GM18498 (cell line): ENCODE data around the gene KATNAL1.

Experiments
- ATAC-seq: cut with Tn5 transposase; IDR thresholded peaks from one replicate; pipeline ENCODE4 v1.9.1; 2021; ENCODE audit warnings: mild to moderate bottlenecking, moderate library complexity; ENCODE audit not compliant: unreplicated experiment

KATNAL1 gene

DNA sequence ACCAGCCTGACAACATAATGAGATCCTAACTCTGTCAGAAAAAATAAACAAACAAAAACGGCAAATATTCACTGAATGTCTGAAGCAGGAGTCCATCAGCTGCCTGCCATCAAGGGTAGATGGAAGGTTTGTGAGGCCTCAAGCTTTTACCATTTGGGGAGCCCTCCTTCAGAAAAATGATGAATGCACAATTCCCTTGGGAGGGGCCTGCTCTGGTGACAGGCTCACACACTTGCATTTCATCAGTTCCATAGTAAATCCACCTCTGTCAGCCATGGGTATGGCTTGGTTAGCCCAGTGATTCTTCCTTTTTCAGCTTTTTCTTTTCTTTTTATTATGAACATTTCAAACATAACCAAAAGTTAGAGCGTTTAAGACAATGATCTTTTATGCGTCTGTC is 26.3 kb upstream of the KATNAL1 start:
- ATAC-seq, result no peak

DNA sequence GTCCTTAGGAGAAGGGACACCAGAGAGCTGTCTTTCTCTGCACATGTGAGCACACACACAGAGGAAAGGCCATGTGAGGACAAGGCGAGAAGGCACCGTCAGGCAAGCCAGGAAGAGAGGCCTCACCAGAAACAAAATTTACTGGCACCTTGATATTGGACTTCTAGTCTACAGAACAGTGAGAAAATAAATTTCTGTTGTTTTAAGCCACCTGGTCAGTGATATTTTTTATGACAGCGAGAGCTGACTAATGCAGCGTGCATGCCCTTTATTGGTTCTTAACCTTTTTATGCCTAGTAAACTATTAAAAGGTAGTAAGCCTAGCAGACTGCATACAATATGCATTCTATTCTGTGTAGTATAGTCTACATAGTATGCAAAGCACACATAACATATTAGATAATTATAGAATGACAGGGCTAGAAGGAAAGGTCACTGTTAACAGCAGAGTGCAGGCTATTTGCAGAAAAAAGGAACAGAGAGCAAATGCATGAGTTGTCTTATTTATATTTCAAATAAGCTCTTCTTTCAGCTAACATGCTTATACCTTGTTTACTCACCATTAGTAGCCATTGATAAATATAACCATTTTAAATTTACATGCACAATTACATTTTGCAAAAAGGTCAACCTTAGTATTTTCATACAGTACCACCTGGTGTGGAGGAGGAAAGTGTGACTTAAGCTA is 25.2 kb upstream of the KATNAL1 start:
- peak; percentile 68 for ATAC-seq

DNA sequence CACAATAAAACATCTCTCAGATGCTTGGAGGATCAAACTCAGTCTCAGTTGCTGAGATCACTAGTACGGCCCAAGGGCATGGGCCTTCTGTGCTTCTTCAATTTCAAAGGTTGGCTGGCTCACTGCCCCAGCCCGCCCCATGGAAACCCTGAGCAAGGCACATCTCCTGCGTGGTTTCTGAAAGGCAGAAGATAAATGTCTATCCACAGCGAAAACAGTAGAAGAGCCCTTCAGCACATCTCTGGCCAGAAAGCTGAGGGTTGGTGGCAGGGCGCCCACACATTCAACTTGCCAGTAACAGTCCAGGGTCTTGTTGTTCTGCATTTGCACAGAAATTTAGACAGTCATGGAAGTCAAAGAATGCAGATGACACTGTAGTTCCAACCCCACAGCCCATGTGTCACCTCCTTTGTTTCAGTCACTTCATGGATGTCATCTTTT is 24.0 kb upstream of the KATNAL1 start:
- no peak for ATAC-seq

DNA sequence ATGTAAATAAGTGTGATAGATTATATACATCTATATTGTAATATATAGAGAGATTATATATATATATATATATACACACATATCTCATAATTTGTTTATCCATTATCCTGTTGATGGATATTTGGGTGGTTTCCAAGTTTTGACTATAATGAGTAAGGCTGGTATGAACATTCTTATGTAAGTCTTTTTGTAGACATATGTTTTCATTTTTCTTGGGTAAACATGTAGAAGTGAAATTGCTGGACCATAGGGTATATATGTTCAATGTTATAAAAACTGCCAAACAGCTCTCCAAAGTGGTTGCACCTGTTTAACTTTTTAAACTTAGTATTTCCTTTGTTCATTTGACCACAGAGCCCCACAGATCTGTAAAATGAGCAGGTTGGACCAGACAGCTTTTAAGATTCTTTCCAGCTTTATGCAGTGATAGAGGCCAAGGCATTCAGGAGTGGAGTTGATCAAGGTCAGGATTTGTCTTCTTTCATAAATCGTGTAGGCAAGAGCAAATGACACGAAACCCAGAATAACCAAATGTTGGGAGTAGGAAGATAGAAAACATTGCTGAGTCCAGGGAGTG is 21.7 kb upstream of the KATNAL1 start:
- no peak for ATAC-seq

DNA sequence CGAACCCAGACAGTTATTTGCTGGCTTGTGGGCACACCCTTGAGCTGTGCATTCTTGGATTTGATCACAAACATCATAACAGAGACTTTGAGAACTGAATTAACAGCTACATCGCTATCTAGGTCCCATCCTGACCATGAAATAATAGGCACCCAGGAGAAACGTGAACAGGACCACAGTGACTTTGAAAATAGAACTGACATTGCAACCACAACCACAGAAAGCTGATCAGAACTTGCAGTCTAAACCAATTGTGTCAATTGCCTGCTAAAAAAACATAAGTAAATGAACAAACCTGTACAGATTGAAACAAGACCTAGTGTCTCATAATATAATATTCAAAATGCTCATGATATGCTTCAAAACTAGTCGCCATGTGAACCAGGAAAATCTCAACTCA is 18.3 kb upstream of the KATNAL1 start:
- no peak for ATAC-seq

GRCh38 chr13:30323524-30323923 is 16.2 kb upstream of the KATNAL1 start:
- no peak for ATAC-seq

DNA sequence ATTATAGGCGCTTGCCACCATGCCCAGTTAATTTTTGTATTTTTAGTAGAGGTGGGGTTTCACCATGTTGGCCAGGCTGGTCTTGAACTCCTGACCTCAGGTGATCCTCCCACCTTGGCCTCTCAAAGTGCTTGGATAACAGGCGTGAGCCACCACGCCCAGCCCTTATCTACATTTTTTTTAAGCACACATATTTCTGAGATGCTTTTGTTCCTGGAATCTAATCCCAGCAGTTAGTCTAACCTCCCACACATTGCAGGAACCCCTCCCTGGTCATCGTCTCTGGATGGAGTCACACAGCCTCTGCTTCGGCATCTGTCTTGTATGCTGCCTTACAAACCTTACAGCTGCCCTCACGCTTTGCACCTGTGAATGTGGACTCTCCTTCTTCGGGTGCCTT is 15.1 kb upstream of the KATNAL1 start:
- ATAC-seq, result no peak

- ATAC-seq, result no peak
These were observed 13.9 kb upstream of the KATNAL1 start for GRCh38 chr13:30321256-30321655.

GRCh38 chr13:30319655-30320054 is 12.3 kb upstream of the KATNAL1 start:
- no peak for ATAC-seq

GRCh38 chr13:30319130-30319529 is 11.8 kb upstream of the KATNAL1 start:
- no peak for ATAC-seq

GRCh38 chr13:30318026-30318425 is 10.7 kb upstream of the KATNAL1 start:
- ATAC-seq, result no peak

DNA sequence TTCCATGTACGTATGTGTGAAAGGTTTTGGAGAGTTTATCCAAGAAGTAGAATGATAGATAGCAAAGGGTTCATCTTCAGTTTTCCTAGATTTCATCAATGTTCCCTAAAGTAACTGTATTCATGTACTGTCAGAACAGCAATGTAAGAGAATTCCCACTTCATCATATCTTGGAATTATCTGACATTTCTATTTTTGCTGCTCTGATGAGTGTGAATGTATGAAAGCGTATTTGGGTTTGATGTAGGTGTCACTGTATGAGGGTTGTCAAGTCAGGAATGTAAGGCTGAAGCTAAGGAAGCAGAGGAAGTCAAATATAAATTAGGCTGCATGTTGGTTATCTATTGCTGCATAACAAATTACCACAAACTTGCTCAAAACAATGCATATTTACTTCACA is 7.2 kb upstream of the KATNAL1 start:
- no peak for ATAC-seq

- ATAC-seq, result no peak
These were observed 6.7 kb upstream of the KATNAL1 start for GRCh38 chr13:30314069-30314468.

DNA sequence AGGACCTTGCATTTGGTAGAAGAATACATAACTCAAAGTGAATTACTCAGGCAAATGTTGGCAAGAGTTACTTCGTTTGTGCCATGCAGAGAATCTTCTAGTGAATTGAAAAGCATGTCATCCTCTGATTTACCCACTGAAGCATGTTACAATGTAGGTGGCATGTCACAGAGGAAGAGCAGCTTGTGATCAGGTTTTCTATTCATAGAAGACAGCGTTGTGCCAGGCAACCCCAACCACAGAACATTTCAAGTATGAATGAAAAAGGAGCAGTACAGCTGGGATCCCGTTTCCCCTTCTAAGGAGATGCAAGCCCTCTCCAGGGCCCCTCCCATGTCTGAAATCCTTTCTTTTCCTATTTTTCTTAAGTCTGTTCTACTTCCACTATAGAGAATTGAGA is 6.0 kb upstream of the KATNAL1 start:
- peak; percentile 65 for ATAC-seq

GRCh38 chr13:30312904-30313303 is 5.6 kb upstream of the KATNAL1 start:
- ATAC-seq, result peak; percentile 5

DNA sequence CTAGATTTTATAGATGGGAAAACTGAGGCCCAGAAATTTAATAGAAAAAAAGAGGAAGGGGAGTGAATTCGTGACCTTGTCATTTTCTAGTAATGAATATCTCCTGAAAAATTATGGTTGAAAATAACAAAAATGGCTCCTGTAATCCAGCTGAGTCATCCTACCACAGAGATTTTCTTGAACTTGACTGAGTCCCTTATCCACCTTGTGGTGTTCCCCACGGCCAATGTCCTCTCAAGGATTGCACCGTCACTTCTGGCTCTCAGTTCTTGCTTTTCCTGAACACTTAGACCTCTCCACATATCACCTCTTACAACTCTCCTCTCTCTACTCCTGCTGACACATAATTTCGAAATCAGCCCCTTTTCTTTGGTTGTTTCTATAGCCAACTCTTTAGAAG is 1.2 kb upstream of the KATNAL1 start:
- ATAC-seq, result no peak

DNA sequence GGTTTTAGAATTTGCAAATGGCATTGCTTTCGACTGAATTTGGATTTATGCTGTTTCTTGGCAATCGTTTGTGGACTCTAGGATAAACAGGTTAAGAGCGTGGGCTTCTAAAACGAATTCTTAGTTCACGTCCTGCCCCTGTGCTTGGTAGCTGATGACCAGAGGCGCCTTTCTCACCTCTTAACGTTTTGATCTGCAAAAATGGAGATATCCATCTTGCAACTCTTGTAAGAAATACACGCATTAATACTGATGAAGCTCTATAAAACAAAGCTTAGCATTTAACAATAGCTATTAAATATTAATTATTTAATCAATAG is 580 bp upstream of the KATNAL1 start:
- no peak for ATAC-seq

GRCh38 chr13:30306762-30307193 is 573 bp downstream of the KATNAL1 start:
- ATAC-seq, result peak; percentile 89

DNA sequence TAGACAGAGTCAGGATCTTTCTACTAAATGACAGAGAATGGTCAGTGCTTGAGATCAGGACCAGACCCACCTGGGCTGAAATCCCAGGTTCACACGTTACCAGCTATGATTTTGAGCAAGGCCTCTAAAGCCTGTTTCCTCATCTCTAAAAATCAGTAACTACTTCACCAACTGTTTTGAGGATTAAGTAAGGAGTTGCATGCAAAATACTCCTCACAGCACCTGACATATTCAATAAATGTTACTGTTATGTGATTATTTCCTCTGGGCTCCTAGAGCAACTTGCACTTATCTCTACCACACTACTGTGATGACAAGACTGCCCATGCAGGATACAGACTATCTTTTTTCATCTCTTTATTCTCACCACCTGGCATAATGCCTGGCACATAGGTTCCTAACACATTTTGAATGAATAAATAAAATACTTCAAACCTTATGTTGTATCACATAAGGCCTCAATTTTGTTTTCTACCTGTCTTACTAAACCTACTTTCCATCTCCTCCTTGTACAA is 1.8 kb downstream of the KATNAL1 start:
- no peak for ATAC-seq

DNA sequence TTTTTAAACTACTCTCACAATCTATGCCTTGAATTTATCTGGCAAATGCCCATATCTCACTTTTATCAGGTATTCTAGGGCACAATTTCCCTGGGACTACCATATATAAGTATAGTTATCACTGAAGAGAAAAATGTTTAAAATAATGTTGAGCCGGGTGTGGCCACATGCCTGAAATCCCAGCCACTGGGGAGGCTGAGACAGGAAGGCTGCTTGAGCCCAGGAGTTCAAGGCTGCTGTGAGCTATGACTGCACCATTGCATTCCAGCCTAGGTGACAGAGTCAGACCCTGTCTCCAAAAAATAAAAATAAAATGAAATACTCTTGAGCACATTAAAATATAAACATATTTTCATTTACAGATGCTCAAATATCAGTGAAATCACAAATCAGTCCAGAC is 4.1 kb downstream of the KATNAL1 start:
- ATAC-seq, result no peak

DNA sequence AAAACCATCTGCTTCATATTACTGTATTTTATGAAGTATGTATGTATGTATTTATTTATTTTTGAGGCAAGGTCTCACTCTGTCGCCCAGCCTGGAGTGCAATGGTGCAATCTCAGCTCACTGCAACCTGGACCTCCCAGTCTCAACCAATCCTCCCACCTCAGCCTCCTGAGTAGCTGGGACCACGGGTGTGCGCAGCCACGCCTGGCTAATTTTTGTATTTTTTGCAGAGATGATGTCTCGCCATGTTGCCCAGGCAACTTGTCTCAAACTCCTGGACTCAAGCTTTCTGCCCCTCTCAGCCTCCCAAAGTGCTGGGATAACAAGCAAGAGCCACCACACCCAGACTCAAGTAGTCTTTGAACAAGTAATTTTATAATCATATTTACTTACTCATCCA is 5.5 kb downstream of the KATNAL1 start:
- no peak for ATAC-seq

GRCh38 chr13:30300596-30300995 is 6.8 kb downstream of the KATNAL1 start:
- ATAC-seq, result no peak

GRCh38 chr13:30299786-30300185 is 7.6 kb downstream of the KATNAL1 start:
- ATAC-seq, result no peak
